ENCODE data around the gene OR51F2. TPM values are rescaled to one million over a fixed set of nuclear protein-coding genes. Genes with fewer than 3 reads are reported as not detected.
"Not testable (repeated sequence)": the region's sequence is repeated elsewhere in the genome, so short reads cannot be mapped to it uniquely, and the experiment has no call there.

Gene OR51F2, protein sequence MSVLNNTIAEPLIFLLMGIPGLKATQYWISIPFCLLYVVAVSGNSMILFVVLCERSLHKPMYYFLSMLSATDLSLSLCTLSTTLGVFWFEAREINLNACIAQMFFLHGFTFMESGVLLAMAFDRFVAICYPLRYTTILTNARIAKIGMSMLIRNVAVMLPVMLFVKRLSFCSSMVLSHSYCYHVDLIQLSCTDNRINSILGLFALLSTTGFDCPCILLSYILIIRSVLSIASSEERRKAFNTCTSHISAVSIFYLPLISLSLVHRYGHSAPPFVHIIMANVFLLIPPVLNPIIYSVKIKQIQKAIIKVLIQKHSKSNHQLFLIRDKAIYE
- total RNA-seq (not detected), polyA plus RNA-seq (not detected)
- long read RNA-seq, donor 1, result 0 reads
- long read RNA-seq, donor 2, result 0 reads
- long read RNA-seq, donor 3, result 0 reads
- long read RNA-seq, donor 4, result 0 reads
- long read RNA-seq, donor 5, result 0 reads
- long read RNA-seq, donor 6, result 0 reads
- long read RNA-seq, donor 7, partial matches to known transcripts, result 0 of 1 reads
- long read RNA-seq, donor 7, other reads (novel, unspliced or antisense), result 0 of 1 reads
- long read RNA-seq, donor 8, result 0 reads
- long read RNA-seq, donor 9, result 0 reads
- long read RNA-seq, donor 10, result 0 reads

DNA sequence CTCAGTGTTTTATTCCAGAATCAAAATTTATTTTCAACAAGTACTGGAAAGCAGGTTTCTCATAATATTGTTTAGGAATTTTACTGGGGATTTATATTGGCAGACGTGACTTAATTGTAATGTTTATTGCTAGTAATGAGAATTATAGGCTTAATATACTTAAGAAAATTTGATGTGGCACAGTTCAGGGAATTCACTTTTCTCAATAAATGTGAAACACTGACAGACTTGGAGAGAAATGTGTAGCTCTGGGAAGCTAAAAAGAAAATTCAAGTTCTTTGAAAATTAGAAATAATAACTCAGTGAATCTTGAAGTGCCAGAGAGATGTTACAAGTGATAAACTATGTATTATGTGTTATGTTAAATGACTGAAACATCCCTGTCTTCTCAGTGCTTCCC, at the start of gene OR51F2:
Gene OR51F2 (plus strand): TSS at position 301 of the 400 bp plus-strand sequence. CDS start 101 bp downstream, outside the sequence.
- Histone ChIP-seq H3K4me1 (peaks cover 0 to 2% (median 0%) of the 10 kb centered on the region in 4 donors), H3K27ac (no peak within 1 kb of the TSS), H3K27me3 (no peaks in the 10 kb centered on the region), H3K4me3 (no peak within 1 kb of the TSS), H3K36me3 (no peaks in the 10 kb centered on the region), H3K9me3 (no peaks in the 10 kb centered on the region)
- TF ChIP-seq POLR2AphosphoS5 (IDR thresholded peaks at IDR 0.05) (no peak), EP300 (IDR thresholded peaks at IDR 0.05) (no peak), POLR2A (IDR thresholded peaks at IDR 0.05) (no peak)
- TF ChIP-seq, protein P1, sequence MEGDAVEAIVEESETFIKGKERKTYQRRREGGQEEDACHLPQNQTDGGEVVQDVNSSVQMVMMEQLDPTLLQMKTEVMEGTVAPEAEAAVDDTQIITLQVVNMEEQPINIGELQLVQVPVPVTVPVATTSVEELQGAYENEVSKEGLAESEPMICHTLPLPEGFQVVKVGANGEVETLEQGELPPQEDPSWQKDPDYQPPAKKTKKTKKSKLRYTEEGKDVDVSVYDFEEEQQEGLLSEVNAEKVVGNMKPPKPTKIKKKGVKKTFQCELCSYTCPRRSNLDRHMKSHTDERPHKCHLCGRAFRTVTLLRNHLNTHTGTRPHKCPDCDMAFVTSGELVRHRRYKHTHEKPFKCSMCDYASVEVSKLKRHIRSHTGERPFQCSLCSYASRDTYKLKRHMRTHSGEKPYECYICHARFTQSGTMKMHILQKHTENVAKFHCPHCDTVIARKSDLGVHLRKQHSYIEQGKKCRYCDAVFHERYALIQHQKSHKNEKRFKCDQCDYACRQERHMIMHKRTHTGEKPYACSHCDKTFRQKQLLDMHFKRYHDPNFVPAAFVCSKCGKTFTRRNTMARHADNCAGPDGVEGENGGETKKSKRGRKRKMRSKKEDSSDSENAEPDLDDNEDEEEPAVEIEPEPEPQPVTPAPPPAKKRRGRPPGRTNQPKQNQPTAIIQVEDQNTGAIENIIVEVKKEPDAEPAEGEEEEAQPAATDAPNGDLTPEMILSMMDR (IDR thresholded peaks at IDR 0.05), result no peak
- DNase-seq, result no peak
- 76 to 92% (median 83%) methylated on average over 1 of the region's 1 CpG for WGBS, 5 donors
- intact Hi-C loops (cut with DNase I; ENCODE audit: low total_unique reads), result loop anchor here (10.0 kb wide), 1 partner anchor 186 kb away; the partner anchor contains the start of gene OR51D1

DNA sequence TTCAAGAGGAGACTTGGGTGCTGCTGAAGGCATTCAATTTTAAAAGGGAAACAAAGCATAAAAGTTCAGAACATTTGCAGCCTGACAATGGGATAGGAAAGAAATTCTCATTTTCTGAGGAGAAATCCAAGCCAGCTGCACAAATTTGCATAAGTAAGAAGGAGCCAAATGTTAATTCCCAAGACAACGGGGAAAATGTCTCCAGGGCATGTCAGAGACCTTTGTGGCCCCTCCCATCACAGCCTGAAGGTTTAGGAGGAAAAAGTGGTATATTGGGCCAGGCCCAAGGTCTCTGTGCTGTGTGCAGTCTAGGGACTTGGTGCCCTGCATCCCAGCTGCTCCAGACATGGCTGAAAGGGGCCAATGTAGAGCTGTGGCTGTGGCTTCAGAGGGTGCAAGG, 38.7 kb upstream of the OR51F2 start:
- Histone ChIP-seq H3K4me3 (no peak overlapping the region), H3K27me3 (no peaks in the 10 kb centered on the region), H3K36me3 (no peaks in the 10 kb centered on the region), H3K4me1 (no peaks in the 10 kb centered on the region), H3K9me3 (peaks cover 0 to 6% (median 3%) of the 10 kb centered on the region in 4 donors), H3K27ac (no peak overlapping the region)
- DNase-seq, result no peak
- TF ChIP-seq POLR2A (IDR thresholded peaks at IDR 0.05) (no peak), EP300 (IDR thresholded peaks at IDR 0.05) (no peak), POLR2AphosphoS5 (IDR thresholded peaks at IDR 0.05) (no peak)
- TF ChIP-seq, protein P1 (IDR thresholded peaks at IDR 0.05), result no peak
- WGBS, 5 donors, result 60 to 71% (median 69%) methylated on average over 1 of the region's 1 CpG
- intact Hi-C loops (cut with DNase I; ENCODE audit: low total_unique reads), result no loop called here

DNA sequence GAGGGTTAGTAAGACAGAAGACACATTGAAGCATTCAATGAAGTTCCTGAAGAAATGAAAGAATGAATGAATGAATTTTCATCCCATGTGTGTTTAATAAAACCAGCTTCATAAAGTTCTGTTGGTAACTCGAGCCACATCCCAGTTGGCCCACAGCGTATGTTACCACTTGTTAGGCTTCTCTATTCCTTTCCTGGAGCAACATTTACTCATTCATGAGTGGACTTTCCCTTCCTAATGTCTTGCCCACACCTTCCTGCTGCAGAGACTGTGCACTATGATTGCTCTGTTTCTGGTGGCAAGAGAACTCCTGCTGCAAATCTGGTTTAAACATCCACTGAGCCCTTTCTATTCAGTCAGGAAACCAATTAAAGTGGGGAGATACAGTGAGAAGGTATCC, 23.9 kb upstream of the OR51F2 start:
- H3K9me3 ChIP-seq, result no peaks in the 10 kb centered on the region
- TF ChIP-seq POLR2AphosphoS5 (IDR thresholded peaks at IDR 0.05), result no peak
- no peak for TF ChIP-seq POLR2A (IDR thresholded peaks at IDR 0.05)
- TF ChIP-seq EP300 (IDR thresholded peaks at IDR 0.05), result no peak
- TF ChIP-seq, protein P1 (IDR thresholded peaks at IDR 0.05), result no peak
- no peaks in the 10 kb centered on the region for H3K4me1 ChIP-seq
- DNase-seq, result no peak
- H3K4me3 ChIP-seq, result no peak overlapping the region
- intact Hi-C loops (cut with DNase I; ENCODE audit: low total_unique reads), result no loop called here
- H3K36me3 ChIP-seq, result no peaks in the 10 kb centered on the region
- no peaks in the 10 kb centered on the region for H3K27me3 ChIP-seq
- 11 to 22% (median 18%) methylated on average over 2 of the region's 2 CpGs for WGBS, 5 donors
- H3K27ac ChIP-seq, result no peak overlapping the region

DNA sequence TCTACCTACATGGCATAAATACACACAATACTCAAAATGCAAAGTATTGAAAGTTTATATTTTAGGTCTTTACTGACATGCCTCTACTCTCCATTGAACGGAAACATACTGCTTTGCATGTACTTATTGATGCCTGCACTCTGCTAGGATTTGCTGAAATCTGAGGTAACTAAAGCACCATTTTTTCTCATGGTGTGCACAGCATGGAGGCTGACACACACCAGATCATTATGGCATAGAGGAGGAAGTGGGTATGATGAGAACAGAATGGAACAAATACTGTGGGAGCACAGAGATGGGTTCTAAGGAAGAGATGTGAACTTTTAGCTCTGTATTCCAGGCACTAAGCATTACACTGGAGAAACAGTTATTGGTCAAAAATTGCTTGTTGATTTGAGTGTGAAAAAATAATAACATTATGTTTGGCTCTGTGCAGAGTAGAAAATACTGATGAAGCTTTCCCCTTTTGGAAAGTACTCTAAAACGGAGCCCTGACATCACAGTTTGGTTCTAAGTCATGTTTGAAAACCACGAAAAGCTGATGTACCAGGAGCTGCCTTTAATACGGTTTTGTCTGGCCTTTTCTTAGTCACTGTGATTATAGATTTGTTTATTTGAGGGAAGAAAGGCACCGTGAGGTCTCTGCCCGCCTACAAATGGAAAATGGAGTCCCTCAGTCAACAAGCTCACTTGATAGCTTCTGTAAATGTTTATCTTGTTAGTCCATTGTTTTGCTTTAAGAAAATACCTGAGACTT, 22.5 kb upstream of the OR51F2 start:
- Histone ChIP-seq H3K9me3 (no peaks in the 10 kb centered on the region), H3K27ac (no peak overlapping the region), H3K4me3 (no peak overlapping the region), H3K27me3 (no peaks in the 10 kb centered on the region), H3K36me3 (no peaks in the 10 kb centered on the region), H3K4me1 (no peaks in the 10 kb centered on the region)
- no peak for DNase-seq
- no peak for TF ChIP-seq POLR2AphosphoS5 (IDR thresholded peaks at IDR 0.05)
- TF ChIP-seq EP300 (IDR thresholded peaks at IDR 0.05), result no peak
- TF ChIP-seq POLR2A (IDR thresholded peaks at IDR 0.05), result no peak
- TF ChIP-seq, protein P1 (IDR thresholded peaks at IDR 0.05), result no peak
- 31 to 47% (median 40%) methylated on average over 6 of the region's 6 CpGs for WGBS, 5 donors
- intact Hi-C loops (cut with DNase I; ENCODE audit: low total_unique reads), result no loop called here

DNA sequence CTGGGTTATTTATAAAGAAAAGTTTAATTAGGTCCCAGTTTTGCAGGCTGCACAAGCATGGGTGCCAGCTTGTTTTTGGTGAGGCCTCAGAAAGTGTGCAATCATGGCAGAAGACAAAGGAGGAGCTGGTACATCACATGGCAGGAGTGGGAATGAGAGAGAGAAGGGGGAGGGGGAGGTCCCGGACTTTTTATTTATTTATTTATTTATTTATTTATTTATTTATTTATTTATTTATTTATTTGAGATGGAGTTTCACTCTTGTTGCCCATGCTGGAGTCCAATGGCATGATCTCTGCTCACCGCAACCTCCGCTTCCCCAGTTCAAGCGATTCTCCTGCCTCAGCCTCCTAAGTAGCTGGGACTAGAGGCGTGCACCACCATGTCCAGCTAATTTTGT, 19.8 kb upstream of the OR51F2 start:
- H3K4me3 ChIP-seq; H3K36me3 ChIP-seq; H3K9me3 ChIP-seq; H3K4me1 ChIP-seq; H3K27ac ChIP-seq; DNase-seq; H3K27me3 ChIP-seq; intact Hi-C loops (cut with DNase I; ENCODE audit: low total_unique reads): not testable (repeated sequence)
- WGBS, 5 donors, result 61 to 96% (median 91%) methylated on average over 3 to 5 of the region's 5 CpGs
